Measurements from ENCODE around the gene UFM1. TPM values are rescaled to one million over a fixed set of nuclear protein-coding genes. Genes with fewer than 3 reads are reported as not detected.
"Not testable (repeated sequence)": the region's sequence is repeated elsewhere in the genome, so short reads cannot be mapped to it uniquely, and the experiment has no call there.

UFM1 gene
- total and polyA plus RNA-seq, 12 donors: 22.4 to 106 (median 50.1) TPM

DNA sequence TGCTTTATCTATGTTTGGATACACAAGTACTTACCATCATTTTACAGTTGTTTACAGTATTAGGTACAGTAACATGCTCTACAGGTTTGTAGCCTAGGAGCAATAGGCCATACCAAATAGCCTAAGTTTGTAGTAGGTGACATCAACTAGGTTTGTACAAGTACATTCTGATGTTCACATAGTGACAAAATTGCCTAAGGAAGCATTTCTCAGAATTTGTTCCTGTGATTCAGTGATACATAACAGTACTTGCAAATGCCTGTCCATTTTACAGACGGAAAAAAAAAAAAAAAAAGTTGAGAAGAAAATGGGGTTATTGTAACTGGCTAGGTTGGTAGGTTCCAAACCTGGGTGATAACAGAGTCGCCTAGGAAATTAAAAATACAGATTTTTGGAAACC is 13.6 kb downstream of the UFM1 start:
- Histone ChIP-seq H3K9me3 (replicated peaks in 1 of 3) (no peaks in the 10 kb centered on the region), H3K4me3 (no peak overlapping the region), H3K27me3 (no peaks in the 10 kb centered on the region), H3K36me3 (replicated peaks in 1 of 2) (peaks cover 0 to 25% of the 10 kb centered on the region in 2 donors), H3K27ac (no peak overlapping the region), H3K4me1 (replicated peaks in 1 of 2) (no peaks in the 10 kb centered on the region)
- 93 to 97% (median 93%) methylated on average over 2 of the region's 2 CpGs for WGBS, 4 donors
- intact Hi-C loops (cut with DNase I): no loop called here
- DNase-seq: no peak
- TF ChIP-seq, protein P1, sequence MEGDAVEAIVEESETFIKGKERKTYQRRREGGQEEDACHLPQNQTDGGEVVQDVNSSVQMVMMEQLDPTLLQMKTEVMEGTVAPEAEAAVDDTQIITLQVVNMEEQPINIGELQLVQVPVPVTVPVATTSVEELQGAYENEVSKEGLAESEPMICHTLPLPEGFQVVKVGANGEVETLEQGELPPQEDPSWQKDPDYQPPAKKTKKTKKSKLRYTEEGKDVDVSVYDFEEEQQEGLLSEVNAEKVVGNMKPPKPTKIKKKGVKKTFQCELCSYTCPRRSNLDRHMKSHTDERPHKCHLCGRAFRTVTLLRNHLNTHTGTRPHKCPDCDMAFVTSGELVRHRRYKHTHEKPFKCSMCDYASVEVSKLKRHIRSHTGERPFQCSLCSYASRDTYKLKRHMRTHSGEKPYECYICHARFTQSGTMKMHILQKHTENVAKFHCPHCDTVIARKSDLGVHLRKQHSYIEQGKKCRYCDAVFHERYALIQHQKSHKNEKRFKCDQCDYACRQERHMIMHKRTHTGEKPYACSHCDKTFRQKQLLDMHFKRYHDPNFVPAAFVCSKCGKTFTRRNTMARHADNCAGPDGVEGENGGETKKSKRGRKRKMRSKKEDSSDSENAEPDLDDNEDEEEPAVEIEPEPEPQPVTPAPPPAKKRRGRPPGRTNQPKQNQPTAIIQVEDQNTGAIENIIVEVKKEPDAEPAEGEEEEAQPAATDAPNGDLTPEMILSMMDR (IDR thresholded peaks at IDR 0.05): no peak
- no peak for TF ChIP-seq POLR2A (IDR thresholded peaks at IDR 0.05)

DNA sequence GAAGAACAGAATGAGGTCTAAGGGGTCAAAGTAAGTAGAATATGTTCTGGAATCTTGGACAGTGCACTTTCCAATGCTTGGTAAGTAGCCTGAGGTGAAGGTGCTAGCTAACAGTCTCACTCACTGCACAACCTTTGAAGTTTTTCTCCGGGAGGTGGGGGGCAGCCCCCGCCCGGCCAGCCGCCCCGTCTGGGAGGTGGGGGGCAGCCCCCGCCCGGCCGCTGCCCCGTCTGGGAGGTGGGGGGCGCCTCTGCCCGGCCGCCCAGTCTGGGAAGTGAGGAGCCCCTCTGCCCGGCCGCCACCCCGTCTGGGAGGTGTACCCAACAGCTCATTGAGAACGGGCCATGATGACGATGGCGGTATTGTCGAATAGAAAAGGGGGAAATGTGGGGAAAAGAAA is 14.1 kb downstream of the UFM1 start:
- 80 to 93% (median 91%) methylated on average over 1 to 19 of the region's 19 CpGs for WGBS, 4 donors

DNA sequence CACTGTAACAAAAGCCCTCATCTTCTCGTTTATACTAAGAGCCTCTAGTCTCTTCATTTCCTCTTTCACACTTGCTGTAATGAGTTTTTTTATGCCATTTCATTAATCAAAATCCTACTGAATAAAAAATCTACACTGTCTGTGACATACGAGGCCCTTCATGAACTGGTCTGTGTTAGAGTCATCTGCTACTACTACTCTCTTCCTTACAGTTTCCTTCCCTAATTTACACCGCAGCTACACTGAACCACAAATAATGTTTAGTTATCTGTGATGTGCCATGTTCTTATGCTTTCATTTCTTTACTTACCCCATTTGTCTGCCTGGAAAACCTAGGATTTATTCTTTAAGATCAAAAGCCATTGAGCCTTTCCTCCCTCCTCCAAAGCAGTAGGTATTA is 16.0 kb downstream of the UFM1 start:
- no peaks in the 10 kb centered on the region for H3K4me1 ChIP-seq (replicated peaks in 1 of 2)
- no peak overlapping the region for H3K4me3 ChIP-seq
- no peak for DNase-seq
- H3K9me3 ChIP-seq (replicated peaks in 1 of 3): no peaks in the 10 kb centered on the region
- peaks cover 0 to 15% of the 10 kb centered on the region in 2 donors for H3K36me3 ChIP-seq (replicated peaks in 1 of 2)
- H3K27me3 ChIP-seq: no peaks in the 10 kb centered on the region
- WGBS, 4 donors: 62 to 74% (median 64%) methylated on average over 3 of the region's 3 CpGs
- H3K27ac ChIP-seq: no peak overlapping the region
- intact Hi-C loops (cut with DNase I): no loop called here
- TF ChIP-seq, protein P1 (IDR thresholded peaks at IDR 0.05): no peak
- no peak for TF ChIP-seq POLR2A (IDR thresholded peaks at IDR 0.05)

More for the DNA sequence above, 14.1 kb downstream of the UFM1 start:
- DNase-seq; H3K4me3 ChIP-seq; H3K4me1 ChIP-seq (replicated peaks in 1 of 2); intact Hi-C loops (cut with DNase I); H3K27ac ChIP-seq; H3K9me3 ChIP-seq (replicated peaks in 1 of 3); H3K27me3 ChIP-seq: not testable (repeated sequence)
- H3K36me3 ChIP-seq (replicated peaks in 1 of 2): peaks cover 0 to 24% of the 10 kb centered on the region in 2 donors

DNA sequence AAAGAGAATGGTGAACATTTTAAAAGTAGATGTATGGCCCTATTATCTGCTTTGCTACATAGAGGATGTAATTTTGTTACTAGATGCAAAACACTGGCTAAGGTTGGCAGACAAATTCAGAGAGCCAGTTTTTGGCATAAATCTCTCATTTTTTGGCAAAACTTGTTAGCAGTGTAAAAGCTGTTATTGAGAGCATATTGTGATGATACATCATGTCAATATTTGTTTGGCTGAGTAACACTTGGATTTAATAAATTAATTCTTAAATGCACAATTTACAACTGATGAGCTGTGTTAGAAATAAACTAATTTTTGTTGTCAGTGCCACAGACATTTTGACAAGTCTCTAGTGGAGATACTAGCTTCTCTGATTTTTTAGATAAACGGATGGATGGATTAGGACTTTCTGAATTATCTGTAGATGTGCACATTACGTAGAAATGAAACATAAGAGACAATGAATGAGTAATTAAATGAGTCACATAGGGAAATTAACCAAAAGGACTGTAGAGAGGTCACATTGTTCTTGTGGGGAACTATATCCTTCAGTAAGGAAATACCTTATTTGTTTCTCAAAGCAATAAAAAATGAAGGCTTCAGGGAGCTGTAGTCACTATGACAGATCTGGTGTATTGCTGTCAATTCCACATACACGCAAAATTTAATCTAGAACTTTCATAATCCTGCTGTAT is 17.4 kb downstream of the UFM1 start:
- no peak for DNase-seq
- H3K4me1 ChIP-seq (replicated peaks in 1 of 2): no peaks in the 10 kb centered on the region
- no peak overlapping the region for H3K27ac ChIP-seq
- no peak overlapping the region for H3K4me3 ChIP-seq
- H3K36me3 ChIP-seq (replicated peaks in 1 of 2): peaks cover 0 to 5% of the 10 kb centered on the region in 2 donors
- 54 to 62% (median 58%) methylated on average over 3 of the region's 3 CpGs for WGBS, 4 donors
- no peak for TF ChIP-seq POLR2A (IDR thresholded peaks at IDR 0.05)
- TF ChIP-seq, protein P1 (IDR thresholded peaks at IDR 0.05): no peak
- intact Hi-C loops (cut with DNase I): no loop called here
- H3K9me3 ChIP-seq (replicated peaks in 1 of 3): no peaks in the 10 kb centered on the region
- H3K27me3 ChIP-seq: no peaks in the 10 kb centered on the region

DNA sequence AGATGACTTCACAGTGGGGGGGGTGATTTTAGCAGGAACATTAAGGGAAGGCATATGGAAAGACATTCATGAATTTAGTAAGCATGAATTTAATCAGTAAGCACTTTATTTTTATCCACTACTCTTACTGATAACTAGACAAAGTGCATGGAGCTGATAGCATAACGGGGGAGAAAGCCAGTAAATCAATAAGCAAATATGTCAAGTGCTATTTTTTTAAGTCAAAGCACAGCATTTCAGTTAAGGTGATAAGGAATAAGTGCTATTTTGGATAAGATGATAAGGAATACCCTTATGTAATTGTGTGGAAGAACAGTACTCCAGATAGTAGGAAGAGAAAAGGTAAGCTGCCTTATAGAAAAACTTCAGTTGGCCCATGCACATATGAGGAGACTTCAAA is 19.4 kb downstream of the UFM1 start:
- TF ChIP-seq POLR2A (IDR thresholded peaks at IDR 0.05): no peak
- TF ChIP-seq, protein P1 (IDR thresholded peaks at IDR 0.05): no peak

DNA sequence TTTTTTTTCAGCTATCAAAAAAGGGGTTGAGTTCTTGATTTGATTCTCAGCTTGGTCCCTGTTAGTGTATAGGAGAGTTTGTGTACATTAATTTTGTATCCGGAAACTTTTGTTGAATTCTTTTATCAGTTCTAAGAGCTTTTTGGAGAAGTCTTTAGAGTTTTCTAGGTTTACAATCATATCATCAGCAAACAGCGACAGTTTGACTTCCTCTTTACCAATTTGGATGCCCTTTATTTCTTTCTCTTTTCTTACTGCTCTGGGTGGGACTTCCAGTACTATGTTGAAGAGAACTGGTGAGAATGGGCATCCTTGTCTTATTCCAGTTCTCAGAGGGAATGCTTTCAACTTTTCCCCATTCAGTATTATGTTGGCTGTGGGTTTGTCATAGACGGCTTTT is 20.4 kb downstream of the UFM1 start:
- H3K4me1 ChIP-seq (replicated peaks in 1 of 2); DNase-seq; intact Hi-C loops (cut with DNase I); H3K27me3 ChIP-seq; H3K36me3 ChIP-seq (replicated peaks in 1 of 2); H3K27ac ChIP-seq; H3K4me3 ChIP-seq; H3K9me3 ChIP-seq (replicated peaks in 1 of 3): not testable (repeated sequence)
- 78 to 83% (median 82%) methylated on average over 3 of the region's 3 CpGs for WGBS, 4 donors

More for the DNA sequence above, 19.4 kb downstream of the UFM1 start:
- Histone ChIP-seq H3K27me3 (no peaks in the 10 kb centered on the region), H3K4me1 (replicated peaks in 1 of 2) (no peaks in the 10 kb centered on the region), H3K9me3 (replicated peaks in 1 of 3) (no peaks in the 10 kb centered on the region), H3K4me3 (no peak overlapping the region), H3K27ac (no peak overlapping the region), H3K36me3 (replicated peaks in 1 of 2) (no peaks in the 10 kb centered on the region)
- intact Hi-C loops (cut with DNase I): no loop called here
- DNase-seq: no peak
- WGBS, 4 donors: 38 to 62% (median 55%) methylated on average over 1 of the region's 1 CpG

All from adrenal gland (tissue), 12 donors.